Gastrocnemius medialis (tissue), 4 donors: Measurements from ENCODE around the gene HOATZ.

Experiments
- POLR2A ChIP-seq, 2 donors: fragments of 450-650 bp; IDR thresholded peaks; one replicate each; pipeline ENCODE4 v1.6.1; 2017; ENCODE audit warnings: antibody characterized with exemption in 2 of 2, mild to moderate bottlenecking in 2 of 2, moderate library complexity in 2 of 2
- TF ChIP-seq, protein P1 (sequence below), 5 experiments: fragments of 450-650 bp in 3 of 5; fragments of 200-600 bp in 2 of 5; sonication (generic) in 2 of 5; IDR thresholded peaks in 4 of 5; conservative IDR thresholded peaks in 1 of 5; 1 replicate in 4 of 5; 2 replicates in 1 of 5; pipeline ENCODE4 v1.5.1; 2016 to 2019; ENCODE audit warnings: antibody characterized with exemption in 5 of 5, mild to moderate bottlenecking in 3 of 5, moderate library complexity in 3 of 5

DNA sequence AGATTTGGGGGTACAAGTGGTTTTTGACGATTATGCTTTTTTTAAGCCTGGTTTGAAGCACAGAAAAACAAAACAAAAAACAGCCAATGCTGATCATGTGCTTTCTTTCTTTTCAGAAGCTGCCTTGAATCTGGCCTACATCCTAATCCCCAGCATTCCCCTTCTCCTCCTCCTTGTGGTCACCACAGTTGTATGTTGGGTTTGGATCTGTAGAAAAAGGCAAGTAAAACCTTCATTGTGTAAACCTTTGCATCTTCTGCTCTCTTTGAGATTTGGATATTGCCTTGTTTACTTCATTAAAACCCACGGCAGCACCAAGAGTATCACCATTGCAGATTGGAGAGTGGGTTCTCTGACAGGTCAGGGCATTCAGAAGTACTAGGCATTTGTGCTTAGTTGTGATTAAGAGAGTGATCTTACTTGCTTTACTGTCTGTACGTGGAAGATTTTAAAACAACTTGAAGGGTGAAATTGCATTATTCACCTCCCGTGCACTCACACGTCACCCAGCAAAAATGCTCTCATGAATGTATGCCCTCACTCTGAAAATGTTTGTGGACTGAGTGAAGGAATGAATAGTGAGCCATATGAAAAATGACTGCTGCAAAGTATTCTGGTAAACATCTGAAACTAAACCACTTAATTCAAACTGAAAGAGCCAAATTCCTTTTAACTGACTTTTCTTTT, 43.0 kb downstream of the HOATZ start:
- TF ChIP-seq, protein P1, sequence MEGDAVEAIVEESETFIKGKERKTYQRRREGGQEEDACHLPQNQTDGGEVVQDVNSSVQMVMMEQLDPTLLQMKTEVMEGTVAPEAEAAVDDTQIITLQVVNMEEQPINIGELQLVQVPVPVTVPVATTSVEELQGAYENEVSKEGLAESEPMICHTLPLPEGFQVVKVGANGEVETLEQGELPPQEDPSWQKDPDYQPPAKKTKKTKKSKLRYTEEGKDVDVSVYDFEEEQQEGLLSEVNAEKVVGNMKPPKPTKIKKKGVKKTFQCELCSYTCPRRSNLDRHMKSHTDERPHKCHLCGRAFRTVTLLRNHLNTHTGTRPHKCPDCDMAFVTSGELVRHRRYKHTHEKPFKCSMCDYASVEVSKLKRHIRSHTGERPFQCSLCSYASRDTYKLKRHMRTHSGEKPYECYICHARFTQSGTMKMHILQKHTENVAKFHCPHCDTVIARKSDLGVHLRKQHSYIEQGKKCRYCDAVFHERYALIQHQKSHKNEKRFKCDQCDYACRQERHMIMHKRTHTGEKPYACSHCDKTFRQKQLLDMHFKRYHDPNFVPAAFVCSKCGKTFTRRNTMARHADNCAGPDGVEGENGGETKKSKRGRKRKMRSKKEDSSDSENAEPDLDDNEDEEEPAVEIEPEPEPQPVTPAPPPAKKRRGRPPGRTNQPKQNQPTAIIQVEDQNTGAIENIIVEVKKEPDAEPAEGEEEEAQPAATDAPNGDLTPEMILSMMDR (IDR thresholded peaks at IDR 0.05 in 4 of 5, conservative IDR thresholded peaks at IDR 0.05 in 1 of 5), result no peak
- TF ChIP-seq POLR2A (IDR thresholded peaks at IDR 0.05), result no peak
